ENCODE results near the gene TRIM58. TPM values are rescaled to one million over a fixed set of nuclear protein-coding genes. Genes with fewer than 3 reads are reported as not detected.

Gene TRIM58
- total RNA-seq, 4 donors from 2014 or later = 2.0 to 10.8 (median 7.0) TPM; not detected in 1

GRCh38 chr1:247924868-247925267 lies 67.9 kb downstream of the TRIM58 start, which contains the start of gene OR2AJ1:
Gene OR2AJ1, plus strand, starts transcription at chr1:247924889. Its CDS starts 8,880 bp downstream, at chr1:247933769.
- in situ Hi-C loops (cut with MboI; ENCODE audit: low pct_ligation_motif_present in 1 of 4, low pct_unique_long_range_greater_than_20kb in 1 of 4, low sequenced_read_pairs in 3 of 4) (no loop called here), intact Hi-C loops (cut with DNase I; ENCODE audit: low total_unique reads) (no loop called here)
- no peaks in the 10 kb centered on the region for H3K27me3 ChIP-seq
- no peak within 1 kb of the TSS for H3K27ac ChIP-seq
- H3K4me1 ChIP-seq = no peaks in the 10 kb centered on the region
- DNase-seq = no peak
- TF ChIP-seq POLR2AphosphoS5 (IDR thresholded peaks at IDR 0.05) (no peak), POLR2A (IDR thresholded peaks at IDR 0.05) (no peak), EP300 (IDR thresholded peaks at IDR 0.05; ENCODE audit: low read depth) (no peak), CTCF (IDR thresholded peaks at IDR 0.05) (no peak)
- 83 to 90% methylated on average over 3 to 9 of the region's 9 CpGs for WGBS, 2 donors (ENCODE audit: low coverage in 1 of 2)
- H3K4me3 ChIP-seq = no peak within 1 kb of the TSS
- no peaks in the 10 kb centered on the region for H3K9me3 ChIP-seq
- no peaks in the 10 kb centered on the region for H3K36me3 ChIP-seq

Other genes starting within 250 kb of the TRIM58 start
- gene OR13G1, start 177.4 kb upstream of the TRIM58 start, total RNA-seq = not detected
- not detected for gene OR6F1, start 140.5 kb upstream of the TRIM58 start, total RNA-seq
- 1 to 10 TPM in 1 of 4 donors, under 1 TPM in 1, not detected in 2; 0.82 to 1.4 TPM for gene OR14K1, start 118.6 kb upstream of the TRIM58 start, total RNA-seq
- gene OR14A2, start 109.0 kb upstream of the TRIM58 start, total RNA-seq = not detected
- gene OR1C1, start 96.6 kb upstream of the TRIM58 start, total RNA-seq = not detected
- not detected for gene OR14A16, start 33.1 kb upstream of the TRIM58 start, total RNA-seq
- gene OR11L1, start 15.3 kb upstream of the TRIM58 start, total RNA-seq = not detected
- 1 to 10 TPM in 1 of 4 donors, under 1 TPM in 1, not detected in 2; 0.68 to 5.4 TPM for gene OR2W3, start 38.4 kb downstream of the TRIM58 start, total RNA-seq
- gene OR2T8, start 63.1 kb downstream of the TRIM58 start, total RNA-seq = not detected
- gene OR2AJ1, start 67.7 kb downstream of the TRIM58 start, total RNA-seq = not detected
- gene OR2L8, start 91.7 kb downstream of the TRIM58 start, total RNA-seq = not detected
- gene OR2AK2, start 108.0 kb downstream of the TRIM58 start, total RNA-seq = not detected
- gene OR2L5, start 156.5 kb downstream of the TRIM58 start, total RNA-seq = under 1 TPM in 1 of 4 donors, not detected in 3; 0.32 TPM
- gene OR2L2, start 172.9 kb downstream of the TRIM58 start, total RNA-seq = 1 to 10 TPM in 1 of 4 donors, under 1 TPM in 1, not detected in 2; 0.16 to 1.5 TPM
- gene OR2L3, start 189.6 kb downstream of the TRIM58 start, total RNA-seq = not detected
- not detected for gene OR2L13, start 238.0 kb downstream of the TRIM58 start, total RNA-seq